Coronary artery (tissue), 2 donors: ENCODE results near the gene TNFSF8.
A peak's percentile ranks its signal among the peaks of the same experiment; 100 is the strongest.

Source experiments
- DNase-seq: peaks from one replicate; pipeline ENCODE4 v3.0.0-alpha.2; 2017; ENCODE audit warnings: low spot score
- H3K27ac ChIP-seq, 2 donors: fragments of 200-600 bp; sonication (generic); one replicate each; pipeline ENCODE4 v1.5.1; 2016 to 2019
- H3K4me3 ChIP-seq: fragments of 200-600 bp; sonication (generic); 2 replicates; pipeline ENCODE4 v1.5.1; 2016; ENCODE audit warnings: mild to moderate bottlenecking, moderate library complexity
- TF ChIP-seq, protein P1 (sequence below): fragments of 200-600 bp; sonication (generic); IDR thresholded peaks from one replicate; pipeline ENCODE4 v1.5.1; 2019; ENCODE audit warnings: antibody characterized with exemption

The TNFSF8 gene

DNA sequence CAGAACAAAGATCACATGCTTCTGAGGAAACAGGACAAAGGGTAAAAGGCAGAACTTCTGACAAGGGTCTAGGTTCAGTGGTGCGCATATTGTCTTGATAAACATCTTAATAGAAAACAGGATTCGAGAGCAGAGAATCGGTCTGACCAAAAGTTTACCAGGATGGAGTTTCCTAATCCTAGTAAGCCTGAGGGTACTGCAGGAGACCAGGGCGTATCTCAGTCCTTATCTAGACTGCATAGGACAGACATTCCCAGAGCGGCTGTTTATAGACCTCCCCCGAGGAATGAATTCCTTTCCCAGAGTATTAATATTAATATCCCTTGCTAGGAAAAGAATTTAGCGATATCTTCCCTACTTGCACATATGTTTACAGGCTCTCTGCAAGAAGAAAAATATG, 32.4 kb upstream of the TNFSF8 start:
- H3K4me3 ChIP-seq = no peak overlapping the region
- DNase-seq = no peak
- no peak overlapping the region for H3K27ac ChIP-seq
- TF ChIP-seq, protein P1, sequence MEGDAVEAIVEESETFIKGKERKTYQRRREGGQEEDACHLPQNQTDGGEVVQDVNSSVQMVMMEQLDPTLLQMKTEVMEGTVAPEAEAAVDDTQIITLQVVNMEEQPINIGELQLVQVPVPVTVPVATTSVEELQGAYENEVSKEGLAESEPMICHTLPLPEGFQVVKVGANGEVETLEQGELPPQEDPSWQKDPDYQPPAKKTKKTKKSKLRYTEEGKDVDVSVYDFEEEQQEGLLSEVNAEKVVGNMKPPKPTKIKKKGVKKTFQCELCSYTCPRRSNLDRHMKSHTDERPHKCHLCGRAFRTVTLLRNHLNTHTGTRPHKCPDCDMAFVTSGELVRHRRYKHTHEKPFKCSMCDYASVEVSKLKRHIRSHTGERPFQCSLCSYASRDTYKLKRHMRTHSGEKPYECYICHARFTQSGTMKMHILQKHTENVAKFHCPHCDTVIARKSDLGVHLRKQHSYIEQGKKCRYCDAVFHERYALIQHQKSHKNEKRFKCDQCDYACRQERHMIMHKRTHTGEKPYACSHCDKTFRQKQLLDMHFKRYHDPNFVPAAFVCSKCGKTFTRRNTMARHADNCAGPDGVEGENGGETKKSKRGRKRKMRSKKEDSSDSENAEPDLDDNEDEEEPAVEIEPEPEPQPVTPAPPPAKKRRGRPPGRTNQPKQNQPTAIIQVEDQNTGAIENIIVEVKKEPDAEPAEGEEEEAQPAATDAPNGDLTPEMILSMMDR = no peak

GRCh38 chr9:114960276-114960675, 29.9 kb upstream of the TNFSF8 start:
- TF ChIP-seq, protein P1 = no peak
- H3K4me3 ChIP-seq = no peak overlapping the region
- DNase-seq = no peak
- no peak overlapping the region for H3K27ac ChIP-seq

- TF ChIP-seq, protein P1 = no peak
- H3K4me3 ChIP-seq = no peak overlapping the region
- peak overlapping the region in 1 of 2 donors; percentile 41 for H3K27ac ChIP-seq
- DNase-seq = no peak
Measured at GRCh38 chr9:114958844-114959235, 28.4 kb upstream of the TNFSF8 start.

GRCh38 chr9:114958021-114958843, 27.8 kb upstream of the TNFSF8 start:
- TF ChIP-seq, protein P1 = no peak
- Histone ChIP-seq H3K27ac (peak overlapping the region in 1 of 2 donors; percentile 75), H3K4me3 (no peak overlapping the region)
- peak; percentile 74 for DNase-seq

DNA sequence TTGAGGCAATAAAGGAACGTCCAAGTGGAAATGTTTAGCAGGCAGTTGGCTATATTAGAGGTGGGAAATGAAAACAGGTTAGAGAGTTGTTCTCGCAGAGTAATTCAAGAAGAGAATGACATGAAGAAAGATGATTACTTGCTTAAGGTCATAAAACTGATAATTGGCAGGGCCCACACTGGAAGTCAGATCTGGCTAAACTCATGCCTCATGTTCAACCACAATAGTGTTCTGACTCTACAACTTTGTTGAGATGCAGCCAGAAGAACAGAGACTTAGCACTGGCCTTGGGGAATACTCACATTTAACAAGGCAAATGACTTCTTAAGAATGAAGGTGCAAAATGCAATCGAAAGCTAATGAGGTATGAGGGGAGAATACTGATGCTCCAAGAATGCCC, 27.2 kb upstream of the TNFSF8 start:
- H3K27ac ChIP-seq = peak overlapping the region in 1 of 2 donors; percentile 75
- DNase-seq = no peak
- H3K4me3 ChIP-seq = no peak overlapping the region
- TF ChIP-seq, protein P1 = no peak

DNA sequence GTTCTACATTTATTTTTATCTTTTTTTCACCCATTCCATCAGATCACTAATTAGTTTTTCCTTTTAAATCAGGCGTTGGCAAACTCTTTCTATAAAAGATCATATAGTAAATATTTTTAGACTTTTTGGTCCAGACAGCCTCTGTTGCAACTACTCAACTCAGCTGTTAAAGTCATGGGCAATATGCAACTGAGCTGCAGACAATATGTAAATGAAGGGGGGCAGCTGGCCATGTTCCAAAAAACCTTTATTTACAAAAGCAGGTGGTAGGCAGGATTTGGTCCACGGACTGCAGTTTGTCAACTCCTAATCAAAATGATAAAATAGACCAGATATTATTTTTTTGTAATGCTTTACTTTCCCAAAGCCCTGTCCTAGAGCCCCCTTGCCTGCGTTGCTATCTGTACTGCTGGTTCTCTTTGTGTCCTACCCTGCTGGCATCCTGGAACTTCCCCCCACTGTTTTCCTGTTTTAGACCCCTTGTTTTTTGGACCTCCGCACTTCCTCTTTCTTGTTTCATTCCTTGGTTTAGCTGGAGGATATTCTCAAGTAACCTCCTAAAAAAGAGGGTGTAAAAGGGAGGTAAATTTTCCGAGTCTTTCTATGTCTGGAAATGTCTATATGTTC, 24.7 kb upstream of the TNFSF8 start:
- Histone ChIP-seq H3K4me3 (no peak overlapping the region), H3K27ac (peak overlapping the region in 1 of 2 donors; percentile 54)
- no peak for DNase-seq
- TF ChIP-seq, protein P1 = no peak

- no peak overlapping the region for H3K4me3 ChIP-seq
- TF ChIP-seq, protein P1 = no peak
- peak overlapping the region; percentile 37 to 58 for H3K27ac ChIP-seq
- DNase-seq = no peak
Measured at GRCh38 chr9:114953959-114954358, 23.6 kb upstream of the TNFSF8 start.
